ENCODE measurements around the gene PRKCQ.
"Not testable (repeated sequence)": the region's sequence is repeated elsewhere in the genome, so short reads cannot be mapped to it uniquely, and the experiment has no call there.

Gene PRKCQ

GRCh38 chr10:6593241-6593671, 13.2 kb upstream of the PRKCQ start:
- no peak for DNase-seq (ENCODE audit: low spot score)

DNA sequence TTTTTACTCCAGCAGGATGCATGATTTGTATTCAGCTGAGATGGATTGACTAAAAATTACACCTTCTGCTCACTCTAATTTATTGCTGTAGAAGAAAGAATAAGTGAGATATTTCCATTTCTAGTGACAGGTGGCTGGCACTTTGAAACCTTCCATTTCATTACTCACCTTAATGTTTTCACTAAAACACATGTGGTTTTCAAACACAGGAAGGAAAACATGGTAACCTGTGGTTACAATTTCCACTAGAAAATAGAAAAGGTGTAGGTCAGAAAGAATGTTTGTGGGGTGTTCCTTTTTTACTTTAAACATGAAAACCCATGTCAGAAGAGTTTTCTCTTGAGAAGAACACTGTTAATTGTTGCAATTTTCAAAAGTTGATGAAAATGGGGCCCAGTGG, 12.0 kb upstream of the PRKCQ start:
- no peak for DNase-seq (ENCODE audit: low spot score)

DNA sequence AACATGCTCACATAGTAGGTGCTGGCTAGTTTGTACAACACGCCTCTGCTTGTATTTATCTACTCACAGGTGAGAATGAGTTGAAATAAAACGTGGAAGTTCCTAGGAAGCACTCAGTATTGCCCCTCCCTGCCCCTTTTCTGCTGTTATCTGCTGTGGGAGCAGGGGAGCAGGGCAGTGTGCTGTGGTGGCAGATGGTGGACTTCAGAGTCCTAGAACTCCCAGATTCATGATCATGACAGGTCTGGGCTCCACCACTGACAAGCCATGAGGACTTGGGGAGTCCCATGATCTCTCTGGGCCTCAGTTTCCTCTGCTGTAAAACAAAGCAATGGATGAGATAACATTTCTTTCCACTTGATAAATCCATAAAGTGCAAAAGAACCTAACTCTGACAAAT, 11.6 kb upstream of the PRKCQ start:
- no peak for DNase-seq (ENCODE audit: low spot score)

GRCh38 chr10:6590100-6590499, 10.0 kb upstream of the PRKCQ start:
- no peak for DNase-seq (ENCODE audit: low spot score)

GRCh38 chr10:6589287-6590094, 9.4 kb upstream of the PRKCQ start:
- DNase-seq (ENCODE audit: low spot score): no peak

DNA sequence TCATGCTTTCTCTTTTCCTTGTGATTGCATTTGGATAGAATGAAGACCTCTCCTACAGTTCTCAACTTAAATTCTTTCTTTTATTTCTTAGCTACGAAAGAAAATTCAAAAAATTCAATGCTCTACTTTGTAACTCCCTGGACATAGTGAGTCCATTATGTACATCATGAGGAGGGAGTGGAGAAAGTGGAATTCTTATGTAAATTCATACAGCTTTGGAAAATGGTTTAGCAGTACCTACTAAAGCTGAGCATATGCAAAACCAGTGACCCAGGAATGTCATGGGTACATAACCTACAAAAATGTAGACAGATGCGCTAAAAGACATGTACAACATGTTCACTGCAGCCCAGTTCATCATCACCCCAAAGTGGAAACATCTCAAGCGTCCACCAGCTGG, 8.8 kb upstream of the PRKCQ start:
- DNase-seq (ENCODE audit: low spot score): no peak

GRCh38 chr10:6588082-6588481, 8.0 kb upstream of the PRKCQ start:
- no peak for DNase-seq (ENCODE audit: low spot score)

DNA sequence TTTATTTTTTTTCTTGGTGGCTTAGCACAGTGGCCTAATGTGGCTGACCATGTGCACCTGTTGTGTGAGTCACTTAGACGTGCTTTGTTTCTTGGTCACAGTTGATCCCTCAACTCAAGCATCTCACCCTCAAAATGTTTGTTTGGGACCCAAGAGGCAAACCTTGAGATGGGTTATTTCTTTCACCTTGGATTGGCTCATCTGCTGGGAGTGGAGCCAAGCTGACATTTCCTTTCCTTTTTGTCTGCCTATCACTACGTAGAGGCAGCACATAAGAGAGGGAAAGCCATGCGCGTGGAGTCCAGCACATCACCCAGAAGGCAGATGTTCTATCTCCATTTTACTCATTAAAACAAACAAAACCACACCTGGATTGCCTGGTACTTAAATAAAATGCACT, 6.4 kb upstream of the PRKCQ start:
- DNase-seq (ENCODE audit: low spot score): no peak

GRCh38 chr10:6583447-6583846, 3.4 kb upstream of the PRKCQ start:
- DNase-seq (ENCODE audit: low spot score): no peak

GRCh38 chr10:6582913-6583312, 2.8 kb upstream of the PRKCQ start:
- not testable (repeated sequence) for DNase-seq (ENCODE audit: low spot score)

- no peak for DNase-seq (ENCODE audit: low spot score)
These were observed 2.2 kb upstream of the PRKCQ start for GRCh38 chr10:6582298-6582697.

GRCh38 chr10:6581778-6582228, 1.7 kb upstream of the PRKCQ start:
- no peak for DNase-seq (ENCODE audit: low spot score)

- not testable (repeated sequence) for DNase-seq (ENCODE audit: low spot score)
These were observed 1.1 kb upstream of the PRKCQ start for GRCh38 chr10:6581223-6581622.

- DNase-seq (ENCODE audit: low spot score): peak; percentile 87
These were observed 378 bp upstream of the PRKCQ start for GRCh38 chr10:6580279-6581029.

GRCh38 chr10:6579183-6579903, 733 bp downstream of the PRKCQ start:
- DNase-seq (ENCODE audit: low spot score): no peak

- no peak for DNase-seq (ENCODE audit: low spot score)
These were observed 1.3 kb downstream of the PRKCQ start for GRCh38 chr10:6578795-6579182.

DNA sequence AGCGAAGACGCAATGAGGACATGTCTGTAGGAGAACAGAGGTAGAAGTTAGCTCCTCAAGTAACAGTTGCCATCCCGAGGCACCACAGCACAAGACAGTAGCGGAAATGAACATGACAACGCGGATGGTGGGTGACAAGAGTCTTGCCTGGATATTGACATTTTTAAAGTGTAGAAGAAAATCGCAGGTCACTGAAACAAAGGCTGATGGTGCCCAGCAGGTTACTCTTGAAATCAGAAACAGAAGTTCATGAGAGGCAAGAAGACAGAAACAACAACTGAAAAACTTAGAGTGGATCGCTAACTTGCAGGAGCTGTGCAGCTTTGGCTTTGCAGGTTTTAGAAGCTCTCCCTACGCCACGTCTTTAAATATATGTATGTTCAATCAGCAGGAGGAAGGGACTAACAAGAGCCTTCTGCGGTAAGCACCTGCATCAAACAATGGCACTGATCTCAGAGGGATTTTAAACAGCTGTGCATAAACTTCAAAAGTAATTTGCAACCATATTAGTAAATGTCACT, 1.8 kb downstream of the PRKCQ start:
- no peak for DNase-seq (ENCODE audit: low spot score)

DNA sequence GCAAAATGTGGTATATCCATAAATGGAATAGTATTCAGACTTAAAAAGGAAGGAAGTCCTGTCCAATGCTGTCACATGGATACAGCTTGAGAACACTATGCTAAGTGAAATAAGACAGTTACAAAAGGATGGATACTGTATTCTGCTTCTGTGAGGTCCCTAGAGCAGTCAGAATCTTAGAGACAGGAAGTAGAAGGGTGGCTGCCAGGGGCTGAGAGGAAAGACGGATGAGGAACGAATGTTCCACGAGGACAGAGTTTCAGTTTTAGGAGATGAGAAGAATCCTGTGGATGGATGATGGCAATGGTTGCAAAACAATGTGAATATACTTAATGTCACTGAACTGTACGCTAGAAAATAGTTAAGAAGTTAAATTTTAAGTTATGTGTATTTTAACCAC, 3.8 kb downstream of the PRKCQ start:
- no peak for DNase-seq (ENCODE audit: low spot score)

DNA sequence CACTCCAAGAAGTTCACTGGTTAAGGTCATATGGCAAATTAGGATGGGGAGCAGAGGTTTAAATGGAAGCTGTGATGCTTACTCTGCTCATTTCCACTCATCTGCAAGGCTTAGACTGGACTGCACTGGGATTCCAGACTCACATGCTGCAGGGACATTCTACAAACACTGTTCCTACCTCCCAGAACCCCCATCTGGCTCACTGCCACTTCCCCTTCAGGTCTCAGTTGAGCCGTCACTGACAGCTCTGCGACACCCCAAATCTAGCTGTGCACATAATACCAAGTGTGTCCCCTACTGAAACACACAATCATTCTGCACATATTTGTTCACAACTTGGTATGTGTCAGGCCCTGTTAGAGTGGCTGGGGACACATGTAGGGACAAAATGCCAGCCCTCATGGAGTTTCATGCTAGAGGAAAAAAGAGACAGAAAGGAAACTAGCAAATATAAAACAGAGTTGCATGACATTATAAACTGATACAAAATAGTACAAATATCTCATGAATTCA, 5.4 kb downstream of the PRKCQ start:
- DNase-seq (ENCODE audit: low spot score): no peak

GRCh38 chr10:6570893-6571292, 9.2 kb downstream of the PRKCQ start:
- no peak for DNase-seq (ENCODE audit: low spot score)

DNA sequence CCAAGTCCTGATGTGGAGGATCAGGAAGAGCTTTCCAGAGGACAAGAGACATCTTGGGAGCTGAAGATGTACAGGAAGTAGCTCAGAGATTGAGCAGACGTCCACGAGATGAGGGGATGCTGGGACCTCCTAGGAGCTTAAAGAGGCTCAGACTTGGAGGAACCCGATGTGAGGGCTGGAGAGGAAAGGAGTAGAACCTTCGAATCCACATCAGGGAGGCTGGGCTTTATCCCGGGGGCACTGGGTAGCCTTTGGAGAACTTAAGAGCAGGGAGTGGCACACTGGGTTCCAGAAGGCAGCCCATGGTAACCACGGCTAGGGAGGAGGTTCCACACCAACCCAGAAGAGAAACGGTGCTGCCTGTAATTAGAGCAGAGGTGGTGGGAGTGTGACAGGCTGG, 10.8 kb downstream of the PRKCQ start:
- no peak for DNase-seq (ENCODE audit: low spot score)

DNA sequence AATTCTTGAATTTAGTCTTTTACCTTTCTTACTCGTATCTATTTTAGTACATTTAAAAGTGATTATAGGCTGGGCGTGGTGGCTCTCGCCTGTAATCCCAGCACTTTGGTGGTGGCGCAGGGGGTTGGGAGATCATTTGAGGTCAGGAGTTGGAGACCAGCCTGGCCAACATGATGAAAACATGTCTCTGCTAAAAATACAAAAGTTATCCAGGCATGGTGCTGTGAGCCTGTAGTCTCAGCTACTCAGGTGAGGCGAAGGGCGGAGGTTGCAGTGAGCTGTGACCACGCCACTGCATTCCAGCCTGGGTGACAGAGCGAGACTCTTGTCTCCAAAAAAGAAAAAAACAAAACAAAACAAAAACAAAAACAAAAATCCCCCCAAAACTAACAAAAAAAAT, 12.2 kb downstream of the PRKCQ start:
- DNase-seq (ENCODE audit: low spot score): no peak

Measured in AG08396 (cell line).